A673 (cell line): ENCODE data around the gene ZNF827. TPM values are rescaled to one million over a fixed set of nuclear protein-coding genes. Genes with fewer than 3 reads are reported as not detected.

Experiments
- BruUV-seq: library from RNA; stranded (reverse); fragments of 400-500 nt; replicated peaks from 2 replicates; lab custom pipeline; 2021; lab: Mats Ljungman, UMichigan
- CTCF ChIA-PET: fragments of 300-600 bp; sonication (Branson Sonifier 250); formaldehyde crosslinking; loops from one replicate; lab custom pipeline; 2022; ENCODE audit warnings: antibody characterized with exemption; lab: Charles Lee
- POLR2A ChIA-PET: fragments of 300-600 bp; sonication (Branson Sonifier 250); formaldehyde crosslinking; loops from one replicate; lab custom pipeline; 2022; ENCODE audit warnings: antibody characterized with exemption; ENCODE audit not compliant: low non-redundant PET; lab: Charles Lee
- DNase-seq: peaks from one replicate; pipeline ENCODE4 v3.0.0-alpha.2; 2015; ENCODE audit warnings: low spot score
- H3K27ac ChIP-seq: fragments of 200-600 bp; sonication (generic); 2 replicates; pipeline ENCODE4 v1.5.1; 2016; ENCODE audit warnings: mixed run types, low read depth, mild to moderate bottlenecking, mixed read lengths, antibody characterized with exemption, low read length; ENCODE audit not compliant: poor library complexity, severe bottlenecking
- H3K27me3 ChIP-seq: fragments of 200-600 bp; sonication (generic); replicated peaks from 2 replicates; pipeline ENCODE4 v1.6.1; 2017; ENCODE audit warnings: mixed run types, low read depth, mild to moderate bottlenecking, mixed read lengths, antibody characterized with exemption, low read length; ENCODE audit not compliant: insufficient read depth, poor library complexity
- H3K36me3 ChIP-seq: fragments of 200-600 bp; sonication (generic); 2 replicates; pipeline ENCODE4 v1.6.1; 2016; ENCODE audit warnings: mixed run types, mild to moderate bottlenecking, mixed read lengths, antibody characterized with exemption, low read length; ENCODE audit not compliant: insufficient read depth, poor library complexity, severe bottlenecking
- H3K4me1 ChIP-seq: fragments of 200-600 bp; sonication (generic); 2 replicates; pipeline ENCODE4 v1.6.1; 2017; ENCODE audit warnings: mixed run types, mild to moderate bottlenecking, mixed read lengths, antibody characterized with exemption, low read length; ENCODE audit not compliant: insufficient read depth, poor library complexity, severe bottlenecking
- H3K4me3 ChIP-seq: fragments of 200-600 bp; sonication (generic); 2 replicates; pipeline ENCODE4 v1.5.1; 2016; ENCODE audit warnings: low read depth, mixed run types, mild to moderate bottlenecking, mixed read lengths, low read length; ENCODE audit not compliant: poor library complexity, severe bottlenecking
- H3K9me3 ChIP-seq: fragments of 200-600 bp; sonication (generic); 2 replicates; pipeline ENCODE4 v1.6.1; 2016; ENCODE audit warnings: mixed run types, low read depth, mild to moderate bottlenecking, mixed read lengths, antibody characterized with exemption, low read length; ENCODE audit not compliant: poor library complexity, severe bottlenecking
- CTCF ChIP-seq: fragments of 300-800, 200-600 bp; sonication (generic); conservative IDR thresholded peaks from 2 replicates; pipeline ENCODE4 v1.5.1; 2017; ENCODE audit warnings: low read depth, mild to moderate bottlenecking, antibody characterized with exemption, low read length, moderate library complexity, mixed read lengths
- EZH2 ChIP-seq: fragments of 200-600 bp; sonication (generic); IDR thresholded peaks from 2 replicates; pipeline ENCODE4 v1.6.1; 2017; ENCODE audit warnings: borderline replicate concordance, low read depth, mild to moderate bottlenecking, mixed read lengths, antibody characterized with exemption, low read length; ENCODE audit not compliant: poor library complexity, severe bottlenecking
- intact Hi-C: fragments of 100-400 bp; cut with micrococcal nuclease; formaldehyde crosslinking; loops from one replicate; pipeline ENCODE4 v1.10.0; 2022; ENCODE audit not compliant: unreplicated experiment
- total RNA-seq: library from RNA; stranded (reverse); gene quantifications from 2 replicates; pipeline ENCODE4 v1.2.3, GENCODE V29; 2021

ZNF827 gene
- total RNA-seq, 1 experiment from 2014 or later, result 20.0 TPM

GRCh38 chr4:145951931-145952330 is 13.3 kb upstream of the ZNF827 start:
- no peak for DNase-seq
- Histone ChIP-seq H3K9me3 (no peaks in the 10 kb centered on the region), H3K27ac (no peak overlapping the region), H3K27me3 (no peaks in the 10 kb centered on the region), H3K4me1 (no peaks in the 10 kb centered on the region), H3K4me3 (no peak overlapping the region), H3K36me3 (no peaks in the 10 kb centered on the region)
- no TSS peak for BruUV-seq
- intact Hi-C loops, result no loop called here
- CTCF ChIA-PET, result no interaction called here
- POLR2A ChIA-PET, result no interaction called here
- TF ChIP-seq CTCF (no peak), EZH2 (no peak)

GRCh38 chr4:145945431-145946155 is 7.0 kb upstream of the ZNF827 start:
- no peak for DNase-seq
- no TSS peak for BruUV-seq
- intact Hi-C loops, result no loop called here
- Histone ChIP-seq H3K27ac (no peak overlapping the region), H3K36me3 (no peaks in the 10 kb centered on the region), H3K27me3 (no peaks in the 10 kb centered on the region), H3K9me3 (no peaks in the 10 kb centered on the region), H3K4me1 (no peaks in the 10 kb centered on the region), H3K4me3 (no peak overlapping the region)
- POLR2A ChIA-PET, result no interaction called here
- CTCF ChIA-PET, result no interaction called here
- no peak for TF ChIP-seq CTCF
- TF ChIP-seq EZH2, result no peak

- no peaks in the 10 kb centered on the region for H3K36me3 ChIP-seq
- no TSS peak for BruUV-seq
- ChIA-PET CTCF (no interaction called here), POLR2A (no interaction called here)
- peaks cover 2% of the 10 kb centered on the region for H3K4me1 ChIP-seq
- DNase-seq, result no peak
- H3K27ac ChIP-seq, result no peak overlapping the region
- TF ChIP-seq CTCF (no peak), EZH2 (no peak)
- H3K4me3 ChIP-seq, result no peak overlapping the region
- intact Hi-C loops, result no loop called here
- H3K9me3 ChIP-seq, result no peaks in the 10 kb centered on the region
- no peaks in the 10 kb centered on the region for H3K27me3 ChIP-seq
These were observed 6.3 kb upstream of the ZNF827 start for GRCh38 chr4:145944886-145945285.
